ENCODE results near the gene SHROOM4. TPM values are rescaled to one million over a fixed set of nuclear protein-coding genes. Genes with fewer than 3 reads are reported as not detected.

Gene SHROOM4
- not detected for total RNA-seq

- H3K27me3 Mint-ChIP-seq: peaks cover 35% of the 10 kb centered on the region
- H3K9me3 Mint-ChIP-seq: no peaks in the 10 kb centered on the region
- H3K4me3 Mint-ChIP-seq: no peak within 1 kb of the TSS
- no peak for DNase-seq
- H3K27ac Mint-ChIP-seq: no peak within 1 kb of the TSS
- no peaks in the 10 kb centered on the region for H3K36me3 Mint-ChIP-seq (ENCODE audit: low read depth)
- ChIA-PET CTCF (no interaction called here), POLR2A (no interaction called here)
- peaks cover 2% of the 10 kb centered on the region for H3K4me1 Mint-ChIP-seq
Measured at GRCh38 chrX:50813843-50814661, at the start of gene SHROOM4. SHROOM4 (minus strand) TSS chrX:50814194; CDS start chrX:50814018, 176 bp downstream.

- Mint-ChIP-seq H3K4me1 (no peaks in the 10 kb centered on the region), H3K4me3 (no peak overlapping the region), H3K27me3 (no peaks in the 10 kb centered on the region), H3K36me3 (ENCODE audit: low read depth) (no peaks in the 10 kb centered on the region), H3K9me3 (no peaks in the 10 kb centered on the region), H3K27ac (no peak overlapping the region)
- no peak for DNase-seq
- POLR2A ChIA-PET: no interaction called here
- CTCF ChIA-PET: no interaction called here
Measured at GRCh38 chrX:50863471-50863870, 49.5 kb upstream of the SHROOM4 start.

GRCh38 chrX:50860518-50860917 lies 46.5 kb upstream of the SHROOM4 start:
- no peak overlapping the region for H3K4me3 Mint-ChIP-seq

GRCh38 chrX:50858548-50858947 lies 44.6 kb upstream of the SHROOM4 start:
- no peak overlapping the region for H3K4me3 Mint-ChIP-seq
- CTCF ChIA-PET: no interaction called here
- DNase-seq: no peak
- no peaks in the 10 kb centered on the region for H3K27me3 Mint-ChIP-seq
- no peaks in the 10 kb centered on the region for H3K9me3 Mint-ChIP-seq
- no peak overlapping the region for H3K27ac Mint-ChIP-seq
- no peaks in the 10 kb centered on the region for H3K36me3 Mint-ChIP-seq (ENCODE audit: low read depth)
- POLR2A ChIA-PET: no interaction called here
- H3K4me1 Mint-ChIP-seq: no peaks in the 10 kb centered on the region

More at GRCh38 chrX:50860518-50860917, 46.5 kb upstream of the SHROOM4 start:
- ChIA-PET POLR2A (no interaction called here), CTCF (interaction anchor here (1.1 kb wide), 1 partner anchor 31 kb away, joined by 3 read pairs; no protein-coding TSS in a partner anchor)
- DNase-seq: no peak
- no peaks in the 10 kb centered on the region for H3K27me3 Mint-ChIP-seq
- H3K9me3 Mint-ChIP-seq: no peaks in the 10 kb centered on the region
- H3K36me3 Mint-ChIP-seq (ENCODE audit: low read depth): no peaks in the 10 kb centered on the region
- no peak overlapping the region for H3K27ac Mint-ChIP-seq
- no peaks in the 10 kb centered on the region for H3K4me1 Mint-ChIP-seq

GRCh38 chrX:50853399-50853798 lies 39.4 kb upstream of the SHROOM4 start:
- Mint-ChIP-seq H3K9me3 (no peaks in the 10 kb centered on the region), H3K27ac (no peak overlapping the region), H3K27me3 (no peaks in the 10 kb centered on the region), H3K36me3 (ENCODE audit: low read depth) (no peaks in the 10 kb centered on the region), H3K4me3 (no peak overlapping the region), H3K4me1 (no peaks in the 10 kb centered on the region)
- ChIA-PET POLR2A (no interaction called here), CTCF (no interaction called here)
- no peak for DNase-seq

- no peaks in the 10 kb centered on the region for H3K9me3 Mint-ChIP-seq
- no peaks in the 10 kb centered on the region for H3K36me3 Mint-ChIP-seq (ENCODE audit: low read depth)
- H3K4me1 Mint-ChIP-seq: no peaks in the 10 kb centered on the region
- POLR2A ChIA-PET: no interaction called here
- H3K27me3 Mint-ChIP-seq: no peaks in the 10 kb centered on the region
- CTCF ChIA-PET: no interaction called here
- no peak overlapping the region for H3K4me3 Mint-ChIP-seq
- DNase-seq: no peak
- H3K27ac Mint-ChIP-seq: no peak overlapping the region
Measured at GRCh38 chrX:50852524-50852923, 38.5 kb upstream of the SHROOM4 start.

- Mint-ChIP-seq H3K27ac (no peak overlapping the region), H3K27me3 (peaks cover 4% of the 10 kb centered on the region), H3K36me3 (ENCODE audit: low read depth) (no peaks in the 10 kb centered on the region), H3K4me1 (no peaks in the 10 kb centered on the region), H3K4me3 (no peak overlapping the region), H3K9me3 (no peaks in the 10 kb centered on the region)
- POLR2A ChIA-PET: no interaction called here
- no peak for DNase-seq
- CTCF ChIA-PET: no interaction called here
Measured at GRCh38 chrX:50842221-50842620, 28.2 kb upstream of the SHROOM4 start.

- ChIA-PET CTCF (no interaction called here), POLR2A (no interaction called here)
- H3K9me3 Mint-ChIP-seq: no peaks in the 10 kb centered on the region
- no peak for DNase-seq
- no peak overlapping the region for H3K27ac Mint-ChIP-seq
- peaks cover 4% of the 10 kb centered on the region for H3K27me3 Mint-ChIP-seq
- no peaks in the 10 kb centered on the region for H3K36me3 Mint-ChIP-seq (ENCODE audit: low read depth)
- no peak overlapping the region for H3K4me3 Mint-ChIP-seq
- no peaks in the 10 kb centered on the region for H3K4me1 Mint-ChIP-seq
Measured at GRCh38 chrX:50839730-50840129, 25.7 kb upstream of the SHROOM4 start.

GRCh38 chrX:50838820-50839600 lies 25.0 kb upstream of the SHROOM4 start:
- no peaks in the 10 kb centered on the region for H3K9me3 Mint-ChIP-seq
- no peaks in the 10 kb centered on the region for H3K4me1 Mint-ChIP-seq
- POLR2A ChIA-PET: no interaction called here
- no peak overlapping the region for H3K27ac Mint-ChIP-seq
- H3K36me3 Mint-ChIP-seq (ENCODE audit: low read depth): no peaks in the 10 kb centered on the region
- H3K27me3 Mint-ChIP-seq: peaks cover 4% of the 10 kb centered on the region
- CTCF ChIA-PET: no interaction called here
- H3K4me3 Mint-ChIP-seq: no peak overlapping the region
- no peak for DNase-seq

GRCh38 chrX:50827996-50828395 lies 14.0 kb upstream of the SHROOM4 start:
- POLR2A ChIA-PET: no interaction called here
- no peaks in the 10 kb centered on the region for H3K36me3 Mint-ChIP-seq (ENCODE audit: low read depth)
- no peaks in the 10 kb centered on the region for H3K4me1 Mint-ChIP-seq

GRCh38 chrX:50825825-50826224 lies 11.8 kb upstream of the SHROOM4 start:
- DNase-seq: no peak
- Mint-ChIP-seq H3K9me3 (no peaks in the 10 kb centered on the region), H3K27ac (no peak overlapping the region), H3K4me3 (no peak overlapping the region), H3K4me1 (no peaks in the 10 kb centered on the region), H3K36me3 (ENCODE audit: low read depth) (no peaks in the 10 kb centered on the region), H3K27me3 (no peaks in the 10 kb centered on the region)
- POLR2A ChIA-PET: no interaction called here
- CTCF ChIA-PET: no interaction called here

More at GRCh38 chrX:50827996-50828395, 14.0 kb upstream of the SHROOM4 start:
- no peak overlapping the region for H3K27ac Mint-ChIP-seq
- H3K4me3 Mint-ChIP-seq: no peak overlapping the region
- DNase-seq: no peak
- CTCF ChIA-PET: no interaction called here
- no peaks in the 10 kb centered on the region for H3K9me3 Mint-ChIP-seq
- H3K27me3 Mint-ChIP-seq: no peaks in the 10 kb centered on the region

GRCh38 chrX:50818986-50819385 lies 5.0 kb upstream of the SHROOM4 start:
- H3K36me3 Mint-ChIP-seq (ENCODE audit: low read depth): no peaks in the 10 kb centered on the region
- ChIA-PET CTCF (no interaction called here), POLR2A (no interaction called here)
- H3K27me3 Mint-ChIP-seq: peaks cover 16% of the 10 kb centered on the region
- H3K27ac Mint-ChIP-seq: no peak overlapping the region
- H3K4me1 Mint-ChIP-seq: peaks cover 2% of the 10 kb centered on the region
- no peaks in the 10 kb centered on the region for H3K9me3 Mint-ChIP-seq
- DNase-seq: no peak
- H3K4me3 Mint-ChIP-seq: no peak overlapping the region

- no peak overlapping the region for H3K4me3 Mint-ChIP-seq
- H3K27me3 Mint-ChIP-seq: peaks cover 35% of the 10 kb centered on the region
- CTCF ChIA-PET: no interaction called here
- H3K4me1 Mint-ChIP-seq: peaks cover 2% of the 10 kb centered on the region
- POLR2A ChIA-PET: no interaction called here
- H3K36me3 Mint-ChIP-seq (ENCODE audit: low read depth): no peaks in the 10 kb centered on the region
- no peaks in the 10 kb centered on the region for H3K9me3 Mint-ChIP-seq
- no peak for DNase-seq
- no peak overlapping the region for H3K27ac Mint-ChIP-seq
Measured at GRCh38 chrX:50815120-50815519, 1.1 kb upstream of the SHROOM4 start.
